IMR-90 (cell line): ENCODE measurements around the gene ANKHD1. TPM values are rescaled to one million over a fixed set of nuclear protein-coding genes. Genes with fewer than 3 reads are reported as not detected.

Experiments used
- ATAC-seq: fragments of 200-7000 bp; cut with Tn5 transposase; 2 replicates; pipeline ENCODE4 v1.9.1; 2020; ENCODE audit warnings: low read depth, mild to moderate bottlenecking, moderate library complexity
- BruUV-seq: library from RNA; stranded (reverse); fragments of 400-500 nt; replicated peaks from 2 replicates; lab custom pipeline; 2021; lab: Mats Ljungman, UMichigan
- CTCF ChIA-PET: fragments of 300-600 bp; formaldehyde crosslinking; extraction: SDS; loops from one replicate; lab custom pipeline; 2021; ENCODE audit warnings: antibody characterized with exemption; lab: Yijun Ruan, JAX
- POLR2A ChIA-PET: fragments of 300-600 bp; sonication (Branson Sonifier 250); formaldehyde crosslinking; loops from one replicate; lab custom pipeline; 2022; ENCODE audit warnings: antibody characterized with exemption; ENCODE audit not compliant: unreplicated experiment; lab: Charles Lee
- DNase-seq: peaks from one replicate; pipeline ENCODE4 v3.0.0; 2013
- H2AFZ ChIP-seq: replicated peaks from 2 replicates; pipeline ENCODE3; 2013; ENCODE audit warnings: low read length, mild to moderate bottlenecking; ENCODE audit not compliant: poor library complexity
- H2AK5ac ChIP-seq: 2 replicates; pipeline ENCODE4 v1.6.1; 2013; ENCODE audit warnings: low read depth, low read length, inconsistent platforms
- H2AK9ac ChIP-seq: replicated peaks from 2 replicates; pipeline ENCODE3; 2013; ENCODE audit warnings: mild to moderate bottlenecking, low read depth, low read length, moderate library complexity; ENCODE audit not compliant: poor library complexity
- H2BK120ac ChIP-seq: 2 replicates; pipeline ENCODE4 v1.6.1; 2013; ENCODE audit warnings: low read depth, low read length, inconsistent platforms
- H2BK15ac ChIP-seq: 3 replicates; pipeline ENCODE4 v1.6.1; 2013; ENCODE audit warnings: low read depth, low read length, inconsistent platforms
- H2BK20ac ChIP-seq: 2 replicates; pipeline ENCODE4 v1.6.1; 2013; ENCODE audit warnings: low read depth, mild to moderate bottlenecking, inconsistent platforms, low read length, moderate library complexity
- H2BK5ac ChIP-seq: 2 replicates; pipeline ENCODE4 v1.6.1; 2013; ENCODE audit warnings: mild to moderate bottlenecking, low read depth, low read length, inconsistent platforms; ENCODE audit not compliant: poor library complexity, severe bottlenecking
- H3K14ac ChIP-seq: replicated peaks from 2 replicates; pipeline ENCODE4 v1.6.1; 2013; ENCODE audit warnings: low read depth, low read length, inconsistent platforms
- H3K18ac ChIP-seq: 2 replicates; pipeline ENCODE4 v1.6.1; 2013; ENCODE audit warnings: low read depth, low read length, control low read depth
- H3K23ac ChIP-seq: 2 replicates; pipeline ENCODE4 v1.6.1; 2013; ENCODE audit warnings: low read depth, low read length, inconsistent platforms
- H3K27ac ChIP-seq: 2 replicates; pipeline ENCODE4 v1.5.1; 2013; ENCODE audit warnings: mild to moderate bottlenecking, control low read depth, low read length; ENCODE audit not compliant: insufficient read depth
- H3K27me3 ChIP-seq: 2 replicates; pipeline ENCODE4 v1.6.1; 2013; ENCODE audit warnings: low read length; ENCODE audit not compliant: control insufficient read depth, insufficient read depth
- H3K36me3 ChIP-seq: 2 replicates; pipeline ENCODE4 v1.6.1; 2013; ENCODE audit warnings: low read length, mixed read lengths; ENCODE audit not compliant: control insufficient read depth, insufficient read depth
- H3K4ac ChIP-seq: 2 replicates; pipeline ENCODE4 v1.6.1; 2013; ENCODE audit warnings: low read depth, low read length, inconsistent platforms
- H3K4me1 ChIP-seq: 2 replicates; pipeline ENCODE4 v1.6.1; 2013; ENCODE audit warnings: low read length, mixed read lengths; ENCODE audit not compliant: control insufficient read depth, insufficient read depth
- H3K4me2 ChIP-seq: 2 replicates; pipeline ENCODE4 v1.6.1; 2013; ENCODE audit warnings: low read depth, mild to moderate bottlenecking, control low read depth, low read length, moderate library complexity
- H3K4me3 ChIP-seq: 2 replicates; pipeline ENCODE4 v1.5.1; 2013; ENCODE audit warnings: low read depth, mild to moderate bottlenecking, control low read depth, low read length, moderate library complexity; ENCODE audit not compliant: insufficient read depth
- H3K56ac ChIP-seq: 2 replicates; pipeline ENCODE4 v1.6.1; 2013; ENCODE audit warnings: low read length, inconsistent platforms; ENCODE audit not compliant: insufficient read depth; ENCODE audit errors: extremely low read depth
- H3K79me1 ChIP-seq, 2 experiments: 2 replicates each; pipeline ENCODE4 v1.6.1; 2013; ENCODE audit warnings: low read length in 2 of 2, inconsistent platforms in 1 of 2, low read depth in 1 of 2
- H3K9ac ChIP-seq: 2 replicates; pipeline ENCODE4 v1.6.1; 2013; ENCODE audit warnings: low read depth, low read length, control low read depth
- H3K9me1 ChIP-seq: 2 replicates; pipeline ENCODE4 v1.6.1; 2013; ENCODE audit warnings: low read length, inconsistent platforms; ENCODE audit not compliant: insufficient read depth
- H3K9me3 ChIP-seq: 2 replicates; pipeline ENCODE4 v1.6.1; 2013; ENCODE audit warnings: low read length; ENCODE audit not compliant: control insufficient read depth, insufficient read depth
- H4K20me1 ChIP-seq: 2 replicates; pipeline ENCODE4 v1.6.1; 2013; ENCODE audit warnings: low read length, inconsistent platforms; ENCODE audit not compliant: insufficient read depth
- H4K5ac ChIP-seq: 2 replicates; pipeline ENCODE4 v1.6.1; 2013; ENCODE audit warnings: mild to moderate bottlenecking, low read depth, low read length, control low read depth
- H4K8ac ChIP-seq, 2 experiments: 2 replicates each; pipeline ENCODE4 v1.6.1; 2013; ENCODE audit warnings: low read depth in 2 of 2, low read length in 2 of 2, control low read depth in 1 of 2, inconsistent platforms in 1 of 2
- H4K91ac ChIP-seq: 2 replicates; pipeline ENCODE4 v1.6.1; 2013; ENCODE audit warnings: low read depth, low read length, inconsistent platforms; ENCODE audit not compliant: insufficient read depth
- BHLHE40 ChIP-seq: fragments of 150-350 bp; IDR thresholded peaks from 2 replicates; pipeline ENCODE4 v1.6.1; 2016; ENCODE audit warnings: mild to moderate bottlenecking, low read depth, low read length
- CHD1 ChIP-seq: IDR thresholded peaks from 2 replicates; pipeline ENCODE4 v1.6.1; 2012; ENCODE audit warnings: low read depth, low read length, improper control_type of control experiment
- MAFK ChIP-seq: IDR thresholded peaks from 2 replicates; pipeline ENCODE4 v1.6.1; 2012; ENCODE audit warnings: low read depth, low read length, improper control_type of control experiment
- NFE2L2 ChIP-seq: fragments of 150-350 bp; IDR thresholded peaks from 2 replicates; pipeline ENCODE4 v1.6.1; 2016; ENCODE audit warnings: low read depth, mild to moderate bottlenecking, low read length
- POLR2A ChIP-seq: IDR thresholded peaks from 2 replicates; pipeline ENCODE4 v1.6.1; 2012; ENCODE audit warnings: mild to moderate bottlenecking, low read depth, low read length
- RAD21 ChIP-seq: IDR thresholded peaks from 2 replicates; pipeline ENCODE4 v1.6.1; 2012; ENCODE audit warnings: low read length, improper control_type of control experiment
- RCOR1 ChIP-seq: IDR thresholded peaks from 2 replicates; pipeline ENCODE4 v1.6.1; 2012; ENCODE audit warnings: mild to moderate bottlenecking, low read length, improper control_type of control experiment; ENCODE audit not compliant: insufficient replicate concordance
- RFX5 ChIP-seq: IDR thresholded peaks from 2 replicates; pipeline ENCODE4 v1.8.0; 2012; ENCODE audit warnings: low read depth, mild to moderate bottlenecking, low read length, moderate library complexity
- SMC3 ChIP-seq: fragments of 150-350 bp; IDR thresholded peaks from 2 replicates; pipeline ENCODE4 v1.6.1; 2016; ENCODE audit warnings: low read depth, mild to moderate bottlenecking, antibody characterized with exemption, low read length, moderate library complexity
- WGBS, 2 experiments: methylation state at CpG; one replicate each; pipeline versions ENCODE4 v1.1.5 to v1.1.7; 2013; ENCODE audit warnings: missing lambda C conversion rate in 2 of 2; ENCODE audit not compliant: insufficient read length in 1 of 2; ENCODE audit errors: extremely low coverage in 2 of 2; 5-methylcytosine and 5-hydroxymethylcytosine counted together
- dilution Hi-C: fragments of 300-500 bp; cut with HindIII; formaldehyde crosslinking; loops from one replicate; pipeline ENCODE4 v1.14.3; 2018; ENCODE audit warnings: low sequenced_read_pairs; ENCODE audit not compliant: unreplicated experiment
- in situ Hi-C: fragments of 300-500 bp; cut with MboI; formaldehyde crosslinking; loops from 3 replicates; pipeline ENCODE4 v1.14.3; 2019; ENCODE audit warnings: low sequenced_read_pairs, inconsistent platforms, mixed read lengths
- intact Hi-C: fragments of 100-400 bp; cut with micrococcal nuclease; formaldehyde crosslinking; loops from 2 replicates; pipeline ENCODE4 v1.10.0; 2022
- polyA plus RNA-seq, 3 experiments: library from polyadenylated mRNA; depleted of rRNA; stranded (reverse); fragments of >200 nt; gene quantifications; 2 replicates each; pipeline ENCODE4 v1.2.3, GENCODE V29; 2012; ENCODE audit warnings: low replicate concordance in 1 of 3
- total RNA-seq: library from RNA; depleted of rRNA; stranded (reverse); fragments of >200 nt; gene quantifications from 2 replicates; pipeline ENCODE4 v1.2.3, GENCODE V29; 2012

The ANKHD1 gene
- total and polyA plus RNA-seq, 2 of the 4 experiments (the other 2 are of a cell fraction): 32.1 to 36.7 TPM

DNA sequence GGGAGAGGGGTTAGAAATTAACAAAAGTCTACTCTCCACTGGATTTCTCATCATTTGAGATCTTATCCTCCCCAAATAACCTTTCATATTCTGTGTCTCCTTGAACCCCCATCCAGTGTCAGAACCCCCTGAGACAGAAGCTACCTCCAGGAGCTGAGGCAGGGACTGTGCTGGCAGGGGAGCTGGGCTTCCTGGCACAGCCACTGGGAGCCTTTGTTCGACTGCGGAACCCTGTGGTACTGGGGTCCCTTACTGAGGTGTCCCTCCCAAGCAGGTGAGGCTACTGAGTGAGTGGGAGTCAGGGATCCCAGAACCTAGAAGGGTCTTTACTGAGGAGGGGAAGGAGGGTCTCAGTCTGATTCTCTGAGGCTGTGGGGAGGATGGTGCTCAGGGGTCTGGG lies 39.7 kb upstream of the ANKHD1 start:
- TF ChIP-seq CHD1 (no peak), SMC3 (no peak), POLR2A (no peak), NFE2L2 (no peak), RCOR1 (no peak), BHLHE40 (no peak), RAD21 (no peak), MAFK (no peak), RFX5 (no peak)
- H3K9ac ChIP-seq: no peak overlapping the region
- H3K4me1 ChIP-seq: no peaks in the 10 kb centered on the region
- no peak overlapping the region for H3K23ac ChIP-seq
- H2AK5ac ChIP-seq: no peak overlapping the region
- no peak overlapping the region for H2BK120ac ChIP-seq
- H3K14ac ChIP-seq: no peak overlapping the region
- in situ Hi-C loops: loop anchor here (25.0 kb wide), 1 partner anchor 575 kb away; the partner anchor contains the start of gene PSD2
- no peak overlapping the region for H3K27ac ChIP-seq
- H2AK9ac ChIP-seq: no peak overlapping the region
- no peak for ATAC-seq
- no peak overlapping the region for H3K4ac ChIP-seq
- H2BK5ac ChIP-seq: no peak overlapping the region
- no peak overlapping the region for H2BK20ac ChIP-seq
- H4K8ac ChIP-seq: no peak overlapping the region
- WGBS, 2 experiments: 83% methylated on average over 2 of the region's 2 CpGs; no CpG with 5 or more reads in 1 of the 2 experiments
- no peaks in the 10 kb centered on the region for H3K36me3 ChIP-seq
- ChIA-PET CTCF (no interaction called here), POLR2A (no interaction called here)
- H3K4me2 ChIP-seq: no peak overlapping the region
- no peaks in the 10 kb centered on the region for H4K20me1 ChIP-seq
- intact Hi-C loops: loop anchor here (2.0 kb wide), 1 partner anchor 359 kb away; no protein-coding TSS in a partner anchor
- BruUV-seq: no TSS peak
- no peak overlapping the region for H3K18ac ChIP-seq
- no peak overlapping the region for H2AFZ ChIP-seq
- peaks cover 13% of the 10 kb centered on the region; the same call in 1 of the 2 replicates for H3K27me3 ChIP-seq
- no peak overlapping the region for H3K4me3 ChIP-seq
- 0 out of 2 replicates have a peak, but pooled peaks cover 6% of the 10 kb centered on the region for H3K9me1 ChIP-seq
- H3K79me1 ChIP-seq: no peaks in the 10 kb centered on the region
- H3K9me3 ChIP-seq: no peaks in the 10 kb centered on the region
- no peak overlapping the region for H4K5ac ChIP-seq
- H2BK15ac ChIP-seq: no peak overlapping the region
- no peak overlapping the region for H3K56ac ChIP-seq
- DNase-seq: no peak
- H4K91ac ChIP-seq: no peak overlapping the region
- dilution Hi-C loops: no loop called here
